HG02870 (cell line): Measurements from ENCODE around the gene PKN1.
"Not testable (repeated sequence)": the region's sequence is repeated elsewhere in the genome, so short reads cannot be mapped to it uniquely, and the experiment has no call there.

ENCODE experiments used
- ATAC-seq: cut with Tn5 transposase; IDR thresholded peaks from one replicate; pipeline ENCODE4 v1.9.1; 2021; ENCODE audit warnings: mild to moderate bottlenecking, moderate library complexity; ENCODE audit not compliant: unreplicated experiment

PKN1 gene

DNA sequence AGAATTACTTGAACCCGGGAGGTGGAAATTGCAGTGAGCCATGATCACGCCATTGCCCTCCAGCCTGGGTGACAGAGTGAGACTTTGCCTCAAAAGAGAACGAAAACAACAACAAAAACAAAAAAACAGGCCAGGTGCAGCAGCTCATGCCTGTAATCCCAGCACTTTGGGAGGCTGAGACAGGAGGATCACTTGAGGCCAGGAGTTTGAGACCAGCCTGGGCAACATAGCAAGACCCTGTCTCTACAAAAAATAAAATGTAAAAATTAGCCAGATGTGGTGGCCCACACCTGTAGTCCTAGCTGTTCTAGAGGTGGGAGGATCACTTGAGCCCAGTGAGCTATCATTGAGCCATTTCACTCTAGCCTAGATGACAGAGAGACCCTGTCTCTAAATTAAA is 19.2 kb downstream of the PKN1 start:
- ATAC-seq = not testable (repeated sequence)

DNA sequence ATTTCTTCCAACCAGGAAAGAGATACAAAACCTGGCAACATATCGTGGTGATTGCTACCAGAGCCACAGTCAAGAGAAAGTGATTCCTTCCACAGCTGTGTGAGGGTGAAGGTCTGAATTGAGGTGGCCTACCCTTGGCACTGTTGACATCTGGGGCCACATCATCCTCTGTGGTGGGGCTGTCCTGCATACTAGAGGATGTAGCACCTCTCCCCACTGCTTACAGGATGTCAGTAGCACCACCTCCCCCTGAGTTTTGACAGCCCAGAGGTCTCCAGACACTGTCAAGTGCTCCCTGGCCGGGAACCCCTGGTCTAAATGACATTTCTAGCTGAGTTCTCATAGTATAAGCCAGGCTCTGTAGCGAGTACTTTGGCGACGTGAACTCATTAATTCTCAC is 26.6 kb downstream of the PKN1 start:
- ATAC-seq = no peak

DNA sequence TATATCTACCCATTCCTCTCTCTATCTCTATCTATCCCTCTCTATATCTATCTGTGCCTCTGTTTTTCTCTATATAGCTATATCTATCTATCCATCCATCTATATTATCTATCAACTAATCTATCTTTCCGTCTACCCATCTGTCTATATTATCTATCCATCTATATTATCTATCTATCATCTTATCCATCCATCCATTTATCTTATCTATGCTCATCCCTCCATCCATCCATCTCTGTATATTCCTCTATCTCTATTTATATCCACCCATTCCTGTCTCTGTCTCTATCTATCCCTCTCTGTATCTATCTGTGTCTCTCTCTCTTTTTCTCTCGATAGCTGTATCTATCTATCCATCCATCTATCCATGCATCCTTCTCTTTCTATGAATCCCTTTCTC is 27.8 kb downstream of the PKN1 start:
- no peak for ATAC-seq

DNA sequence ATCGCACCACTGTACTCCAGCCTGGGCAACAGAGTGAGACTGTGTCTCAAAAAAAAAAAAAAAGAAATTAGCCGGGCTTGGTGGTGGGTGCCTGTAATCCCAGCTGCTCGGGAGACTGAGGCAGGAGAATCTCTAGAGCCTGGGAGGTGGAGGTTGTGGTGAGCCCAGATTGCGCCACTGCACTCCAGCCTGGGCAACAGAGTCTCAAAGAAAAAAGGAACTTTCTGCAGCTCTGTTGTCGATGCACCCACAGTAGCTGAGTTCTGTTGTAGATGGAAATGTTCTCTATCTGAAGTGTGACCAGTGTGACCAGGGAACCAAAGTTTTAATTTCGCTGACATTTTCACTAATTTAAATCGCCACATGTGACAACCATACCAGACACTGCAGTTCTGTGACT is 29.3 kb downstream of the PKN1 start:
- ATAC-seq = not testable (repeated sequence)

DNA sequence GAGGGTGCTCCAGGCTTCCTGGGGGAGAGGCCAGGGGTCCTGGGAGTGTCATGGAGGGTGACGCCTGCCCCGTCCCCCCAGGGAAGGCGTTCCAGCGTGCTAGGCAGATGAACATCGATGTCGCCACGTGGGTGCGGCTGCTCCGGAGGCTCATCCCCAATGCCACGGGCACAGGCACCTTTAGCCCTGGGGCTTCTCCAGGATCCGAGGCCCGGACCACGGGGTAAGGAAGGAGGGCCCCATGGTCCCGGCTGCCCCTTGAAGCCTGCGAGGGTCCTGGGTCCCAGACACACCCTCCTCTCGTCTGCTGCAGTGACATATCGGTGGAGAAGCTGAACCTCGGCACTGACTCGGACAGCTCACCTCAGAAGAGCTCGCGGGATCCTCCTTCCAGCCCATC is 30.6 kb downstream of the PKN1 start:
- ATAC-seq = no peak

DNA sequence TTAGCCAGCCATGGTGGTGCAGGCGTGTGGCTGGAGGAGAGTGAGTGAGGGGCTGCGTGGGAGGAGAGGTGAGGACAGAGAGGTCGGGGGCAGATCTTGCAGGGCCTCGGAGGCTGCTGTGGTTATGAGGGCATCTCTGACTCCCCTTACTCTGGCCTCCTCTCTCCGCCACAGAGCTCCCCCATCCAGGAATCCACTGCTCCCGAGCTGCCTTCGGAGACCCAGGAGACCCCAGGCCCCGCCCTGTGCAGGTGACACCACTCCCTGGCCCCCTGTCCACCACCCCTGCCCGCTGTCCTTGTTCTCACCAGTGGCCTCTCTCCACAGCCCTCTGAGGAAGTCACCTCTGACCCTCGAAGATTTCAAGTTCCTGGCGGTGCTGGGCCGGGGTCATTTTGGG is 34.3 kb downstream of the PKN1 start:
- ATAC-seq = no peak

DNA sequence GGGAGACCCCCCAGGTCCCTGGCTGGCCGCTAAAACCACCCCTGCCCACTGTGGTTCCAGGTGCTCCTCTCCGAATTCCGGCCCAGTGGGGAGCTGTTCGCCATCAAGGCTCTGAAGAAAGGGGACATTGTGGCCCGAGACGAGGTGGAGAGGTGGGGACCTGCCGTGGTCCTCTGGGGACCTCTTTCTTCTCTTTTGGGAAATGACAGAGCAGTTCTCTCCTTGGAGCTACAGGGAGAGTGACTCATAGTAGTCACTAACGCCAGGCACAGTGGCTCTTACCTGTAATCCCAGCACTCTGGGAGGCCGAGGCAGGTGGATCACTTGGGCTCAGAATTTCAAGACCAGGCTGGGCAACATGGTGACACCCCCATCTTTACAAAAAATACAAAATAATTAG is 34.7 kb downstream of the PKN1 start:
- ATAC-seq = no peak

DNA sequence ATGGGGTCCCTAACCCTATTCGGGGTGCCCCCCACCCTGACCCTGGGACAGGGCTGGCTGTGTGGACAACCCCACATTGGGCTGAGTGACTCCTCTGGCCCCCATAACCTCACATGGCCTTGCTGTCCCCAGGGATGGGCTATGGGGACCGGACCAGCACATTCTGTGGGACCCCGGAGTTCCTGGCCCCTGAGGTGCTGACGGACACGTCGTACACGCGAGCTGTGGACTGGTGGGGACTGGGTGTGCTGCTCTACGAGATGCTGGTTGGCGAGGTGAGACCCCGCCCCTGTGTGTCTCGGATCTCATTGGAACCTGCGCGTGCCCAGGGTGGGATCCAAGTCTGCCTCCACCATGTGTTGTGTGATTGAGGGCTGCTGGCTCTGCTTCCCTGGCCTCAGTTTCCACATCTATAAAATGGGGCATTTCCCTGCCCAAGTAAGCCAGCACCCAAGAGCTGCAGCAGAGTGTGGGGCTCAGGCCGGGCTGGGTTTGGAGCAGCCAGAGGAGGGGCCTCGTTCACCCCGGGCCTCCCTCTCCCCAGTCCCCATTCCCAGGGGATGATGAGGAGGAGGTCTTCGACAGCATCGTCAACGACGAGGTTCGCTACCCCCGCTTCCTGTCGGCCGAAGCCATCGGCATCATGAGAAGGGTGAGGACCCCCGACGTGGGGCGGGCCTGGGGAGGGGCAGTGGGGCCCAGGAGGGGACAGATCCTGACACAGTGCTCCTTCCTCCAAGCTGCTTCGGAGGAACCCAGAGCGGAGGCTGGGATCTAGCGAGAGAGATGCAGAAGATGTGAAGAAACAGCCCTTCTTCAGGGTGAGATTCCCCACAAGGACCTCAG is 37.1 kb downstream of the PKN1 start:
- no peak for ATAC-seq

DNA sequence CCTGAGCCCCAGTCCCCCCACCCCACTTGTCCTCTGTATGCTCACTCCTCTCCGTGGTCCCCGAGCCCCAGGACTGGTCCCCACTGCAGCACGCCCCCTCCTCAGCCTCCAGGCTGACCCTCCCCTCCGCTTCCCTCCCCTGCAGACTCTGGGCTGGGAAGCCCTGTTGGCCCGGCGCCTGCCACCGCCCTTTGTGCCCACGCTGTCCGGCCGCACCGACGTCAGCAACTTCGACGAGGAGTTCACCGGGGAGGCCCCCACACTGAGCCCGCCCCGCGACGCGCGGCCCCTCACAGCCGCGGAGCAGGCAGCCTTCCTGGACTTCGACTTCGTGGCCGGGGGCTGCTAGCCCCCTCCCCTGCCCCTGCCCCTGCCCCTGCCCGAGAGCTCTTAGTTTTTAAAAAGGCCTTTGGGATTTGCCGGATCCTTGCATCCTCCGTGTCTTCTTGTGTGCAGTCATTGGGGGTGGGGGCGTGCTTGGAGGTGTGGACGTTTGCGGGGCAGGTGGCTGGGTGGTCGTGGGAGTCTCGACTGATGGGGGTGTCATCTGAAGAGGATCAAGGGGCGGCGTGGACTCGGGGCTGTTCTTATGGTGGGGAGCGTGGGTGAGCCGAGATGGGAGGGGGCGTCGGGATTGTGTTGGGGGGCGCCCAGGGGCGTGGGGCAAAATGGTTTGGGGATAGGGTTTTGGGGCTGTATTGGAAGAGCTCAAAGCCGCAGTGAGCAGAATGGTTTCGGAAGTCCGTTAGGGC is 38.5 kb downstream of the PKN1 start:
- ATAC-seq = no peak

DNA sequence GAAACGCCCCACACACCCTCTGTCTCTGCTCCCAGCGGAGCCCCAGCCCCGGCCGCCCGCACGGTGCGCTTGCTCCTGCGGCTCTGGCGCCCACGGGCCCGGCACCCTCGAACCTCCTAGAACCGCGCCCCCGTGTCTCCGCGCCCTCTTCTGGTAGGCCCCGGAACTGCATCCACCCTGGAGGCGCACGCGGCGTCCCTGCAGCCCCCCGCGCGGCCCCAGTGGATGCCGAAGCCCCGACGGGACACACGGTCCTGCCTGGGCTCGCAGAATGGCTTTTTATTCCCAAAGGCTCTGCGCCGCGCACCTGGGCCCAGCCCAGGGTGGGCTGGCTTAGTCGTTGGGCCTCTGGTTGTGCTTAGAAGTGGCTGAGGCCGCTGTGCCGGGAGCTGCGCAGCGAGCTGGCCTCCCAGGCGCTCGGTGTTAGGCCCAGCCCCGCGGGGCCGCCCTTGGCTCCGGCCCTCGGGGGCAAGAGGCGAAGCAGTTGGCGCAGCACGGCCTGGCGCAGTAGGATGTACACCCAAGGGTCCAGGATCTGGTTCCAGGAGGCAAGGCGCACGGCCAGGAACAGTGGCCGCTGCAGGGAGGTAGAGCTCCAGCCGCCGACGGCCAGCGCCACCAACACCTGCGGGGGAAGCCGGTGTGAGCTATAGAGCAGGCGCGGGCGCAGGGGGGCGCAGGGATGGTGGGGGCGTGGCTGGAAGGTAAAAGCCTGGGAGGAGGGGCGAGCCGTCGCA is 39.3 kb downstream of the PKN1 start:
- ATAC-seq = no peak

DNA sequence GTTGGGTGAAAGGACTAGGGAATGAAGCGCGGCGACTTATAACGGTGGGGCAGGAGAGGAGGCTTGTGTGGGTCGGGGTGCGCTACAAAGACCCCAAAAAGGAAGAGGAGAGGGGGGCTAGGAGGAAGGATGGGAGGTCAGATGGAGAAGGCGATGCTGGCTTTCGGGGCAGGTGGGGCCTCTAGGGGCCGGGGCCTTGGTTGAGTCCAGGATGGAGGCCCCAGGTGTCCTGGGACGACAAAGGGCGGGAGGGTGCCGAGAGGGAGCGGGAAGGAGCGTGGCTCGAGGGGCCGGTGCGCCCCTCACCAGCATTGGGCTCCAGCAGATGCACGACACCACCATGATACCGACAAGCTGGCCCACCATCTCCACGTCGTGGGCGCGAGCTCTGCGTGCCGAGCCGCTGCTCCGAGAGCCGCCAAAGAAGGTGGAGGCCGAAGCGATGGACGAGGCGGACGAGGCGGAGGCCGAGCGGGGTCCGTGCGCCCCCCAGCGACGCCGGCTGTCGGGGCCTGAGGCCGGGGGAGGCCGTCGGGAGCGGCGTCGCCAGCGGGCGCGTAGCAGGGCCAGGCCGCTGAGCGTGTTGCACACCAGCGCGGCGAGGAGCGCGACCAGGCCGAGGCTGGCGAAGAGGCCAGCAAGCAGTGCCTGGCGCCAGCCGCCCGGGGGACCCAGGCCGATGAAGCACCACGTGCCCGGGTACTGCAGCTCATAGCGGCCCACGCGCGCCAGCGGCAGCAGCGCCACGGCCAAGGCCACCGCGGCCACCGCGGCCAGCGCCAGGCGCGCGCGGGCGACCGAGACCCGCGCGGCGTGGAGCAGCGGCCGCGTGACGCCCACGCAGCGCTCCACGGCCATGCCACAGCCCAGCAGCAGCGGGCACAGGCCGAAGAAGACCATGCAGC is 40.2 kb downstream of the PKN1 start:
- no peak for ATAC-seq

DNA sequence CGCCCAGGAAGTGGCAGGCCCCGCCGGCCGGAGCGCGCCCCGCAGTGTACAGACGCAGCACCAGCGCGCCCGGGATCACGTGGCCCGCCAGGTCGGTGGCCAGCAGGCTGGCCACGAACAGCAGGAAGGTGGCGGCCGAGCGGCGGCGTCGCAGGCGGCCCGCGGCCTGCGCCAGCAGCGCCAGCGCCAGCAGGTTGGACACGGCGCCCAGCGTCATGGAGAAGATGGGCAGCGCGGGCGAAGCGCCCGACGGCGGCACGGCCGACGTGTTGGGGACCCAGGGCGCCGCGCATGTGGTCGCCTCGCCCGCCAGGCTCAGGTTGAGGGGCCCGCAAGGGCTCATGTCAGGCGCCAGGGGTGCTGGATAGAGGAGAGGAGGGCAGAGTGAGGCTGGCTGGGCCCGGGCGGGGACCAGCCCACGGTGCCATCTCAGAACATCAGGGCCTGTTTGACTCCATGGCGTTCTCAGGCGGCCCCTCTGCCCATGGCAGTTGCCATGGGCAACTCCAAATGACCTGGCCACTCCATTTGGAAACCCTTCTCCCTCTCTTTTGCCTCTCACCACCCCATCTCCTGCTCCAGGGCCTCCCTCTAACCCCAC is 41.0 kb downstream of the PKN1 start:
- no peak for ATAC-seq

DNA sequence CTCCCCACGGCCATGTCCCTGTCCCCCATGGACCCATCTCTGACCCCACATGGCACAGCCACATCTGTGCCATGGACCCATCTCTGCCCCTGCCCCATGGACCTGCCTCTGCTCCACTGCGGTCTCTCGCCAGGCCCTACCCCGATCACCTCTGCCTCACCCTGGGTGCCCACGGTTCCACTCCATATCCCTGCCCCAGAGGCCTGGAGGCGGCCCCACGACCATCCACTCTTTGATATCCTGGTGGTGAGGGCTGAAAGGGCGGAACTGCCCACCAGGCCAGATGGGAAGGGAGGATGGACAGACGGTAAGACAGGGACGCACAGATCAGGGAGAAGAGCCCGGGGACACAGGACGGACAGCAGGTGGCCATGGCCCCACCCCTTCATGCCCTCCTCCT is 41.7 kb downstream of the PKN1 start:
- ATAC-seq = no peak

DNA sequence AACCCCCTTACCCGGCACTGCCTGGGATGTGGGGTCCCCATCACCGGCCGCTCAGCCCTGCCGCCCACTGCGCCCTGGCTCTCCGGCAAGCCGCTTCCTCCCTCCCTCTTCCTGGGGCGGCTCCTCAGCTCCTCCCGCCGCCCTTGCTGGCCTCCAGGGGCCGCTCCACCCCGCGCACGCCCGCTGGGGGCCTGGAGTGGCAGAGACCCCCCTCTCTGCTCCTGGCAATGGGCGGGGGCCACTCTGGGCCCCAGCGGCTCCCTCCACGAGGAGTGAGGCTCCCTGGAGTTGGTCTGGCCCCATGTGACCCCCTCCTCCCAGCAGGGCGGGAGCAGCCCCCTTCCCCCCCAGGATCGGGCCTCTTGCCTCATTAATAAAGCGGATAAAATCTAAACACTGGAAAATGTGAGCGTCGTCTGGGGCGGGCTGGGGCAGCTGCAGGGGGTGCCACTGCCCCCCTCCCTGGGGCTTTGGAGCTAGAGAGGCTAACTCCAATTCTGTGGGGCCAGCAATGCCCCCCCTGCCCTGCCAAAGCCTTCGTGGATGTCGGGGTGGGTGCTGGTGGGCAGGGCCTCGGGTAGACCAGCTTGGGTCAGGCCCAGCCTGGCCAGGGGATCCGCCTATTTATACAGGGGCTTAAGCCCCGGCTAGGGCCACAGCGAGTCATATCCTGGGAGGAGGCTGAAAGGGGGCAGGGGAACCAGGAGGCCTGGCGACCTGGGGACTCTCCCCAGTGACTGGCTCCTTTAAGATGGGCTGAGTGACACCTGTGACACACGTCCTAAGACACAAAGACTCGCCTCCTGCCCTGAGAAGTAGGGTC is 42.4 kb downstream of the PKN1 start, which contains the start of gene PTGER1:
Gene PTGER1 (minus strand): TSS at position 104 of the 823 bp plus-strand sequence. CDS start 1,034 bp downstream, outside the sequence.
- ATAC-seq = no peak

DNA sequence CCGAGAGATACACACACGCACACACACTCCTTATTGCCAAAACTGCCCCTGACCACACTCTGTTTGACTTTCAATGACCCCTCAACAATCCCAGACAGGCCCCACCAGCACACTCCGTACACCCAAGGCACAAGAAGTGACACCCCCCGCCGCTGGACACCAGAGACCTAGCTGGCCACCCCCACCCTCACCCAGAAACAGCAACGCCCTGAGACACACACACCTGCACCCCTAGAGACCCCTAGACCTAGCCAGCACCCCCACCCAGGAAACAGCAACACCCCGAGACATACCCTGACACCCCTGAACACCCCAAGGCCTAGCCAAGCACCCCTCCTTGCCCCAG is 43.2 kb downstream of the PKN1 start:
- no peak for ATAC-seq

DNA sequence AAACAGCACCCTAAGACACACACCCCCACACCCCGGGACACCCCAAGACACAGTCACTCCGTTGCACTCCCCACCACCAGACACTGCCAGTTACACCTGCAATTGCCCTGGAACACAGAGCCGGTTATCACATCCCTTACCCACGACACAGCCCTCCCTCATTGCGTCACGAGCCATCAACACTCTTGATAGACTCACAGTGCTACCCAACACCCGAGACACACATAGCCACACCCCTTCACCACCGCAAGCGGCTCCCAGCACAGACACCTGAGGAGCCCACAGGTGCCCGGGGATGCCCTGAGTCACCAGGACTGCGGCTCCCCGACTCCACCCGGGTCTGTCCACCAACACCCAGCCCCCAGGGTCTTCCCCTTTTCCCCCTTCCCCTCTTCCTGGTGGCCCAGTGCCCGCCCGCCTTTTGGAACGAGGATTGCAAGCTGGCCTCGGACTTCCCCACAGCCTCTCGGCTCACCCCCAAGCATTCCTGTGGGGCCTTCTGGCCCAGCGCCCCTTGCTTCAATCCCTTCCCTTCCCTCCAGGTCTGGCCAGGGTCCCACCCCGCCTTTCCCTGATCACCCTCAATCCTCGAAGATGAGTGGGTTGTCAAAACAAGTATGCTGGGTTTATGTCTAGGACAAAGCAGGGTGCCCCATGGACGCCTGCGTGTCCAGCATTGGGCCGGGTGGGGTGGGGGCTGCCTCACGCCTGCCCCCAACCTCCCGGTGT is 43.7 kb downstream of the PKN1 start:
- no peak for ATAC-seq

DNA sequence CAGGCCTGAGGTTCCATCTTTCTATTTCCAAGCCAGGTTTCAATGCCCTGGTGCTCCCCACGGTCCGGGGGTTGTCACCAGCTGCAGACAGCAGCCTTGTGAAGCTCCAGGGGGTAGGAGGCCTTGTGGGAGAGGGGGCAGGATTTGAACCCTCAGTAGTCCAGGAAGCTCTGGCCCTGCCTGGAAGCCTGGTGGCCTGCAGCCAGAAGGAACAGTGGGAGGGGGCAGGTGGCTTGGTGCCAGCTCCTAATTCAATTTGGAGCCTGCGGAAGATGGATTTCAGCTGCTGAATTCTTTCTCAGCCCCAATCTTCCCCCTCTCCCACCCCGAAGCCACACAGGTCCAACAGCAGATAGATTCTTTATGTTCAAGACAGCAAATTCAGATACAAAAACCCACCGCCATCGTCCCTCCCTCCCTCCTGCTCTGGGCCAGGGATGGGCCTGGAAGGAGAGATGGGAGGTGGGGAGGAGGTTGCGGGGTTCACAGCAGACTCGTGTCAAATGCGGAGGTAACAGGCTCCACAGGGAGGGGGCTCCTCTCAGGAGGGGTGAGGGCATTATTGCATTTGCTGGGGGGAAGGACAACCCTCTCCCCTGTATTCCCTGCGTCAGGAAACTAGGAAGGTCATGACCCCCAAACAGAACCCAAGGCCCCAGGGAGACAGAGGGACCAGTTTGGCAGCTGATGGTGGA is 44.5 kb downstream of the PKN1 start:
- no peak for ATAC-seq

DNA sequence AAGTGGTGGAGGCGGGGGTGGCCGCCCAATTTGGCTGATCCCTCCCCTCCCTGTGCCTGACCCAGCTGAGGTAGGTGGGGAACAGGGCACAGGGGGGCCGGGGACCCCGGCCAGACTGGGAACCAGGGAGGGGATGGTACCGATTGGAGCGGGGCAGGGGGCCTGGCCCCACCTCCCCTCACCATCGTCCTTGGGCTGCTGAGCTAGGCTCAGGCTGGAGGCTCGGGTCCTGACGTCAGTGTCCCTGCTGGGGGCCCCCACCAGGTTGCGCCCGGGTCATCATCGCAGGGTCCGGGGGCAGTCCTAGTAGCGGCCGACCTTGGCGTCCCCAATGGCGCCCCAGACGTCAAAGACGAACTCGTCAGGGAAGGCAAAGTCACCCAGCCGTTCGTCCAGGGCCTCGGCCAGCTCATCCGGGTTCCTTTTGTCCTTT is 45.0 kb downstream of the PKN1 start:
- ATAC-seq = no peak
